Activated CD8-positive, alpha-beta memory T cell treated with anti-CD3 and anti-CD28 coated beads, Interleukin-2, amount 50 U/mL, for 24 hours (primary cell): ENCODE results near the gene TCF19.
"Not testable (repeated sequence)": the region's sequence is repeated elsewhere in the genome, so short reads cannot be mapped to it uniquely, and the experiment has no call there.

Experiments
- DNase-seq: peaks from one replicate; pipeline ENCODE4 v3.0.0-alpha.2; 2020; ENCODE audit errors: extremely low read depth

Gene TCF19

DNA sequence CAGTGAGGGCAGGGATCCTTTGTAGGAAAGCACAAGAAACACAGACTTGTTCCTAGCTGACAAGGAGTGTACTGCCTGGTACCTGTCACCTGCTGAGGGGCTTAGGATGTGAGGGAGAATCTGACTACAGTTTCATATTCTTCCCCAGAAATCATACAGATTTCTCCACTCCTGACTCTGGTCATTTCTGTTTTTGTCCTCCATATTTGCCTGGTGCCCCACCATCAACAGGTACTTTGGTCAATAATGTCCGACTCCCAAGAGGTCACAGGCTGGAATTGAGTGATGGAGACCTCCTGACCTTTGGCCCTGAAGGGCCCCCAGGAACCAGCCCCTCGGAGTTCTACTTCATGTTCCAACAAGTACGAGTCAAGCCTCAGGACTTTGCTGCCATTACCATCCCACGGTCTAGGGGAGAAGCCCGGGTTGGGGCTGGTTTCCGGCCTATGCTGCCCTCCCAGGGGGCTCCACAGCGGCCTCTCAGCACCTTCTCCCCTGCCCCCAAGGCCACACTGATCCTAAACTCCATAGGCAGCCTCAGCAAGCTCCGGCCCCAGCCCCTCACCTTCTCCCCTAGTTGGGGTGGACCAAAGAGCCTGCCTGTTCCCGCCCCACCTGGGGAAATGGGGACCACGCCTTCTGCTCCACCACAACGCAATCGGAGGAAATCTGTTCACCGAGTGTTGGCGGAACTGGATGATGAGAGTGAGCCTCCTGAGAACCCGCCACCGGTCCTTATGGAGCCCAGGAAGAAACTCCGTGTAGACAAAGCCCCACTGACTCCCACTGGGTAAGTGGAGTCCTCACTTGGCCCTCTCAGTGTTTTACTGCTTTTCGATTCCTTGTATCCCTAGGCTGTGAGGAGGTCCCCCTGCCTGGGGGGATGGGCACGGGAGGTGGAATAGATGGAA is 3.1 kb downstream of the TCF19 start:
- no peak for DNase-seq

DNA sequence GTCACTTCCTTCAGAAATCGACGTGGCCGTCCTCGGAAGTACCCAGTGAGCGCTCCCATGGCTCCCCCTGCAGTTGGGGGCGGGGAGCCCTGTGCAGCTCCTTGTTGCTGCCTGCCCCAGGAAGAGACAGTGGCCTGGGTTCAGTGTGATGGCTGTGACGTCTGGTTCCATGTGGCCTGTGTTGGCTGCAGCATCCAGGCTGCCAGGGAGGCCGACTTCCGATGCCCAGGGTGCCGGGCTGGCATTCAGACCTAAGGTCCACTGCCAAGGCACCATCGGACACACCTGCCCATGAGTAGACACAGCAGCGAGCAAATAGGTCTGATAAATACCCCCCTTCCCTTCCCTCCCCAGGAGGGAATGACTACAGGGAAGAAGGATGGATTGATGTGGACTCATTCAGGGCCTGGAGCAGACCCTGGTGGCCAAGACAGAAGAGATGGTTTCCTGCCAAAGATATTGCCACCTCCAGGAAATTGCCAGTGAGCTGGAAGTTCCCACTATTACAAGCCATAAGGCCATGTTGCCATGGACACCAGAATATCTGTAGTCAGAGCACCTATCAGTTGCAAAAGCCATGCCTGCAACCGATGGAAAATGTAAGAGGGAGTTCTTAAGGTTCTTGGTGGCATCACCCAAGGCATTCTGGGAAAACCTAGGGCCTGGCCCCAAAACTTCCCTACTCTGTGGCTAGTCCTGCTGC is 4.2 kb downstream of the TCF19 start:
- no peak for DNase-seq

DNA sequence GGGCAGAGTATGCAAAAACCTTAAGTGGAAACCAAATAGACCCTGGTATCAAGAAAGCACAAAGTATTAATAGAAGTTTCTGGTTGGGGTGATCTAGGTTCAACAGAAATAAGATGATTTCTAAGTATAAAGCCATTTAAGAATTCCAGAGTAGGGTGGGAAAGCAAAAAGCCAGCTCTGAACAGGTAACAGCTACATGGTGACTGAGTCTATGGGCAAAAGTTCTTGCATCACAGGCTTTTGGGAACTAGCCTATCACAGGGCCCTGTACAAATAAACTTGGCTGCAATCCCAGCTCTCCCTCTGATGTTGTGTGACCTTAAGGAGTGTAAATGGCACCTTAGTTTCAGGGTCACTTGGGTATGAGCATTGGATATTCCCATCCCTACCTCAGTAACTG is 5.5 kb downstream of the TCF19 start:
- no peak for DNase-seq

DNA sequence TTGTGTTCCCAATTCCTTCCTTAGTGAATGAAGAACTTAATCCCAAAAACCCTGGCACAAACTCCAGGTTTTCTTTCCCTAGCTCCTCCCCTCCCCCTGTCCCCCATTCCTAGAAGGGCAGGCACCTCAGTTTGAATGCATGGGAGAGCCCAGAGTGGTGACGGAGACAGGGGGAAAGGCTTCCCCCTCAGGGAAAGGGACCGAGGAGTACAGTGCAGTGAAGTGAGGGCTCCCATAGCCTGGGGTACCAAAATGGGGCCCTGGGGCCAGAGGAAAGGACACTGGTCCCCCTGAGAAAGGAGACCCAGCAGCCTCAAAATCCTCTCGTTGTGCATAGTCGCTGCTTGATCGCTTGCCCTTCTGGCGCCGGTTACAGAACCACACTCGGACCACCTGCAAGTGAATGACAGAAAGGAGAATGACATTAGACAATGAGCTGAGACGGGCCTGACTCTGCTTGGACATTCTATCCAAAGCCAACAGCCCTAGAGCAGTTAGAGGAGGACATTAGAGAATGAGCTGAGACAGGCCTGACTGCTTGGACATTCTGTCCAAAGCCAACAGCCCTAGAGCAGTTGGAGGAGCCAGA is 6.2 kb downstream of the TCF19 start:
- DNase-seq = not testable (repeated sequence)

DNA sequence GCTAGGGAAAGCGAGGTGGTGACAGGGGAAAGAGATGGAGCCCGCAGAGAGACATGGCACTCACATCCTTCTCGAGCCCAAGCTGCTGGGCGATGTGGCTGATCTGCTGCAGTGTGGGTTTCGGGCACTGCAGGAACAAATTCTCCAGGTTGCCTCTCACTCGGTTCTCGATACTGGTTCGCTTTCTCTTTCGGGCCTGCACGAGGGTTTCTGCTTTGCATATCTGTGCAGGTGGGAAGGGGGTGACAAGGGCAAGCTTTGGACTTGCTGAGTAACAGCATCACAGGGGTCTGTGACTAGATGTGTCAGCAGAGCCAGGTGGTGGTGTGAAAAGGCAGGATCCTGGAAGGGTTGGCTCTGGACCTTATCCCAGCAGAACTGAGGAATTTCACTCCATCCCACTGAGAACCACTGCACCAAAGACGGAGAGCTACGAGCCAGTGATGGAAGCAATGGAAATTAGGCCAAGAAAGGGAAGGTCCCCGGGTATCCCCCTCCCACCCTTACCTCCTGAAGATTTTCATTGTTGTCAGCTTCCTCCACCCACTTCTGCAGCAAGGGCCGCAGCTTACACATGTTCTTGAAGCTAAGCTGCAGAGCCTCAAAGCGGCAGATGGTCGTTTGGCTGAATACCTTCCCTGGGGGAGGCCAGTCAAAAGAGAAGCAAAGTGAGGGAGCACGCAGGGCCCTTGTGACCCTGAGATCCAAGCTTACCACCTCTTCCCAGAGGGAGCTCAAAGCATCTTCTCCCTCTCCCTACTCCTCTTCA is 6.9 kb downstream of the TCF19 start:
- not testable (repeated sequence) for DNase-seq

DNA sequence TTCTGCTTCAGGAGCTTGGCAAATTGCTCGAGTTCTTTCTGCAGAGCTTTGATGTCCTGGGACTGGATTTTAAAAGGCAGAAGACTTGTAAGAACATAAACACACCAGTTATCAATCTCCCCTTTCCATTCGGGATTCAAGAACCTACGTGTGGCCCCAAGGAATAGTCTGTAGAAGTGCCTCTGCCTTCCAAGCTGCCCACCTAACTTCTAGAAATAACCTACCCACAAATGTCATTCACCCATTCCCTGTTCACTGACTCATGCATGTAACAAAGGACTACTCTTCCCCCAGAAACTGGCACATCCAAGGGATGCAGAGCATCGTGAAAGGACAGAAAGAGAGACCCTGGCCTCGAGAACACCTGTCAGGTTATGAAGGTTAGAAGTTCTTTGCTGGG is 7.6 kb downstream of the TCF19 start:
- no peak for DNase-seq

DNA sequence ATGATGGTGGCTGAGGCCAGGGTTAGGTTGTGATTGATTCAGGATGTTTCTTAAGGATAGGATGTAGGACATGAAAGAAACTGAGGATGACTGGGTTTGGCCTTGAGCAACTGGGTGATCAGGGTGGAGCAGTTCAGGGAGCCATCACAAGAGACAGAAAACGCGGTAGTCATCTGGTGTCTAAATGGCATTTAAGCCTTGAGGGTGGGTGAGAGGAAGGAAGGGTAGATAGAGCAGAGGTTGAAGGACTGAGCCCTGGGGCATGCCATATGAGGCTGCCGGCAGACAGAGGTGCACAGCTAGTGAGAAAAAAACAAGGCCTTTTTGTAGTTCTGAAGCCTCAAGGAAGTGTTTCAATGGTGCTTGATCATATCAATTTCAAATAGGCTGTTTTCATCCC is 10.2 kb downstream of the TCF19 start:
- DNase-seq = no peak

DNA sequence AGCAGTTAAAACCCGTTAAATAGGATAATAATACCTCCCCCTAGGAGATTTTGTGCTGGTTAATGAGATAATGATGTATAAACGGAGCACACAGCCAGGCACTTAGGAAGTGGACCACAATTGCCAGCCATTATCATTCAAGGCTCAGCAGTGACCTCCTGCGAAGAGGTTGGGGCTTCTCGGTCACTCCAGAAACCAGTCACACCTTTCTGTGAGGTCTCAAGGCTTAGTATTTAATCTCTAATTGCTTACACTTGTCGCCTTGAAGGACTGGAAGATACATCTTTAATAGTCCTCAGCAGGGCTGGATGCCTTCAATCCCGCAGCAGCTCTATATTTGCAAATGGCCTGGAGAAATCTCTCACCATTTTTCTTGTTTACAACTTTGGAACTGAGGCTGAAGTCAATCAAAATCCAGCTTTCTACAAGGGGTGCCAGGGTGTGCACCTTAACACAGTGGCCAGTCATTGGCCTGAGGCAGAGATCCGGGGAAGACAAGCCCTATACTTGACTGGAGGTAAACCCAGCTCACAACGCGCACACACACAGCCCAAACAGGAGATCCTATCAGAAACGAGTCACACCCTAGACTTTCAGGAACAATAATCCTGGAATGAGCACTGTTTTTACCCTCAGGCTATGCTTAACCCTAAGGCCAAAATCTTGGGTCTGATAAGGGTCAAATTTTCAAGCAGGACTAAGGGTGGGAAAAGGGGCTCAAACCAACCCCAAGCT is 10.9 kb downstream of the TCF19 start:
- no peak for DNase-seq

DNA sequence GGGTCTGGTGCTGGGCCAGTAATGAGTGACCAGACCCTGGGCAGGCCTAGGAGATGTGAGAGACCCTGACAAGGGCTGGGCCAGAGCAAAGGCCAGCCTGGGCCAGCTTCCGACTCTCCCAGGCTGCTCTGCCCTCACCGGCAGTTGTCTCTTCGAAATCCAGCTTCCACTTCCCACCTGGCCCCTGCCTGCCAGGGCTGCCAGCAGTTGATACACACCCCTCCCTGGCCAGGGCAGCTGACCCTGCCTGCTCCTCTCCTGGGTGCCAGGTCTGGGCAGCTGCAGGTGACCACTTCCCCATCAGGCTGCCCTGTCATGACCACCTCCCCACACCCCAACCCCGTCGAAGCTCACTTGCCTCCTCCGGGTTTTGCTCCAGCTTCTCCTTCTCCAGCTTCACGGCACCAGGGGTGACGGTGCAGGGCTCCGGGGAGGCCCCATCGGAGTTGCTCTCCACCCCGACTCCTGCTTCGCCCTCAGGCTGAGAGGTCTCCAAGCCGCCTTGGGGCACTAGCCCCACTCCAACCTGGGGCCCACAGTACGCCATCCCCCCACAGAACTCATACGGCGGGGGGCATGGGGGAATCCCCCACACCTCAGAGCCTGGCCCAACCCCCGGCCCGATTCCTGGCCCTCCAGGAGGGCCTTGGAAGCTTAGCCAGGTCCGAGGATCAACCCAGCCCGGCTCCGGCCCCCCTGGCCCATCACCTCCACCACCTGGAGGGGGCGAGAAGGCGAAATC is 11.6 kb downstream of the TCF19 start:
- DNase-seq = not testable (repeated sequence)

DNA sequence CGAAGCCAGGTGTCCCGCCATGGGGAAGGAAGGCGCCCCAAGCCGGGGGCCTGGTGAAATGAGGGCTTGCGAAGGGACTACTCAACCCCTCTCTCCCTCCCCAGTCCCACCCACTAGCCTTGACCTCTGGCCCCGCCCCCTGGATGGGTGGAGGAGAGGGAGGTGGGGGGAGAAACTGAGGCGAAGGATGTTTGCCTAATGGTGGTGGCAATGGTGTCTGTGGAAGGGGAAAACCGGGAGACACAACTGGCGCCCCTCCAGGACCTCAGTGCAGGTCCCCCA is 12.2 kb downstream of the TCF19 start, which contains the start of gene POU5F1:
Gene POU5F1, minus strand, starts transcription at position 83 of the 282 bp plus-strand sequence. Its CDS starts 62 bp downstream, at position 21.
- DNase-seq = no peak

DNA sequence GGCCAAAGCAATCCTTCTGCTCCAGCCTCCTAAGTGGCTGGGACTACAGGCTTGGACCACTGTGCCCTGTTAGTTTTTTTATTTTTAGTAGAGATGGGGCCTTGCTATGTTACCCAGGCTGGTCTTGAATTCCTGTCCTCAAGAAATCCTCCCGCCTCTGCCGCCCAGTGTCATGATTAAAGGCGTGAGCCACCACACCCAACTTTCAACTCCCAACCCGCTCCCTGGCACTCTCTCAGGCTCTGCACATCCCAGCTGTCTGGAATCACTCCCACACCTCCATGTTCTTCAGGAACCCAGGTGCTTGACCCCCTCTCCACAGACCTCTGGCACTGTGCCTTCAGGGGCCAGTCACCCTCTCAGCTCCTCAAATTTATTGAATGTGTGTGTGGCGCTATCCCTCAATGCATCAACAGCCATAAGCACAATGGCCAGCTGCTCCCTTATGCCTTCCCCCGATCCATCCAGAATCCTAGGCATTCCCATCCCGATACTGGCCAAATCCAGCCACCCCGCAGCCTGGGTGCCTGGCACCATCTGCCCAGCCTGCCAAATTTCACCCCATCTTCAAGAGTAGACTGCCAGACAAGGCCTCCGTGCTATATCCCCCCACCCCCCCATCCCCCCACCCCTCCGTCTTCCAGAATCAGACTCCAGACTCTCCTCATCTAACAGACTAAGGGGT is 12.7 kb downstream of the TCF19 start:
- no peak for DNase-seq

DNA sequence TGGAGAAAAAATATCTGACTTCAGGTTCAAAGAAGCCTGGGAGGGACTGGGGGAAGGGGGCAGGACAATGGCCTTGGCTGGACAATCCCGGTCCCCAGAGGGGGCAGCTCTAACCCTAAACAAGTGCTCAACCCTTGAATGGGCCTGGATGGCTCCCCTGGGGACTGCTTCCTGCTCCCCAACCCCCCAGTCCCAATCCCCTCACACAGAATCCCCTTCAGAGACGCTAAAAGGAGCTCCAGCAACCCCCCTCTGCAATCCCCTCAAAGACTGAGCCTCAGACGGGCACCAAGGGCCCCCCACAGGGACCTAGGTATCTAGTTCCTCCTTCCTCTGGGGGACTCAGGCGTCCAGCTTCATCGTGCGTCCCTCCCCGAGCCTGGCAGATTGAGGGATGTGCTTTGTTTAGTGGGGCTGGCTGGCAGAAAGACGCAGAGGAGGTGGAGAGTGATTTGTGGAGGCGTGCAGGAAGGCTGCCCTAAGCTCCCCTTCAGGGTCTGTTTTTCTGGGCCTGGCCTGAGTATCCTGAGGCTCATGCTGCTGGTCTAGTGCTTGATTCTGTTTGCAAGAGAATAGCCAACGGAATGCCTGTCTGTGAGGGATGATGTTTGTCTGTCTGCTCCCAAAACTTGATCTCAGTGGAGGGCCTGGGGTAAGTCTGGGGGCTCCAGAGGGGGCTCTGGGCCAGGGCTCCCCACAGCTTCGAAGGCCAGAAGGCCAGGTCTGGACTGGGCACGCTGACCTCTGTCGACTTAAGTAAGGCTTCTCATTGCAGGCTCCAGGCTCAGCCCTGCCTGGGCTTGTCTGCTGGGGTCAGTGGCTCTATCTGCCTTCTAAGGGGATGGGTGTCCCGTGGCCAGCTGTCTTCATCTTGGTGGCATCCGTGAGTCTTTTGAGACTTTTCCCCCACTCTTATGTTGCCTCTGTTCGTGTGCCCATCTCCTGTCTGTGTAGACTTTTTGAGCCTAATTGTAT is 13.8 kb downstream of the TCF19 start:
- DNase-seq = no peak

DNA sequence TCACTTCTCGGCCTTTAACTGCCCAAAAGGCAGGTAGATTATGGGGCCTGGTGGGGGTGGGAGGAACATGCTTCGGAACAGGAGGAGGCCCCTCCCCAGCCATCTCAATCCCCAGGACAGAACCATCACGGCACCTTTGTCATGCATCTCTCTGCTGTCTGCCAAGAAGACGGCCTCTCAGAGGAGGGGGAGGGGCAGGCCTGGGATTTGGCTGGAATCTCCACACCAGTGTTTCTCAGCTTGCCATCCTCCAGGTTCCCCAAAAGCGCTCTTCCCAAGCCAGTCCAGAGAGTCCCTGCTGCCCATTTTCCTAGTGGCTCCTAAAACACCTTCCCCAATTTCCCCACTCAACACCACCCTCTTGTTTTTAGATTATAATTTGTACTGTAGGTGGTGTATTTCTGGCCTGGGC is 14.6 kb downstream of the TCF19 start:
- DNase-seq = no peak

DNA sequence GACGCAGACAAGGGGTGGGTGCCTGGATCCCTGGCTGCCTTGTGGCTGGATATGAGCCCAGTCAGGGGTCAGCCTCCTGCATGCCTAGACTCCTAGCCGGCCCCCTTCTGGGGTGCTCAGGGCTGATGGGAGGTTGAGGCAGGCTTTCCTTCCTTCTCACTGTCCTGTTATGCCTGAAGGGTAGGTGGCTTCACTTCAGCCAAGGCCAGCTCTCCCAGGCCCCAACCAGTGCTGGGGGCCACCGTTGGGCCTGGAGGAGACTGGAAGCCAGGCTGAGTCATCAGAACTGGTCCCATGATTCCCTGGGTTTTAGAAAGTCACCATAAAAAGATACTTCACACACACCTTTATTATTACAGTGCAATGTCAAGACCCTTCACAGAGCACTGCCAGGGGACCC is 15.0 kb downstream of the TCF19 start:
- no peak for DNase-seq

DNA sequence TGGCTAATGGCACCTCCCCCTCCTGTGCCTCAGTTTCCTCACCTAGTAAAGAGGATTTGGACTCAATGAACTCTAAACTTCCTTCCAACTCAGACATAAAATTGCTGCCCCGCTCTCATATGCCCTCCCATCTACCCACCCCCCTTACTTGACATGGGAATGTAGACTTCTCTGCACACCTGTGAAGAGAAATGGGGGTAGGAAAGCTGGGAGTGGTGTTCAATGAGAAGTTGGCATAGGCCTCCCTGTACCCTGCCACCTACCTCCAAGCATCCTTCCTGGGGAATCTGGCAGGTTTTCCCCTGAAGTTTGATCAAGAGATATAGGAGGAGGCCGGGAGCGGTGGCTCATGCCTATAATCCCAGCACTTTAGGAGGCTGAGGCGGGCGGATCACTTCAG is 16.0 kb downstream of the TCF19 start:
- DNase-seq = no peak

DNA sequence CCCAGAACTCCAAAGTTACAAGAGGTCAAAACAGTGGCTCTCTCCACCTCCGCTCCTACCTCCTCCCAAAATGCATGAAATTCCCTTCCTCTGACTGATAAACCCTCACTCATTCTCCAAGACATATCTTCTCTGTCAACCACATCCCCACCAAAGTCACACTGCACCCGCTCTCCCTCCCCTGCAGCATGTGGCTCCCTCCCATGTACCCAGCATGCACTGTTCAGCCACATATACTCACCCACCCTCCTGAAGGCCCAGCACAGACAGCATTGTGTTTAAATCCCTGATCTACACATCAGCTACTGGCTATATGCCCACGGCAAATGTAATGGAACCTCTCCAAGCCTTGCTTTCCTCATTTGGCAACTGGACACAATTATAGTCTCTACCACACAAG is 17.6 kb downstream of the TCF19 start:
- DNase-seq = no peak

DNA sequence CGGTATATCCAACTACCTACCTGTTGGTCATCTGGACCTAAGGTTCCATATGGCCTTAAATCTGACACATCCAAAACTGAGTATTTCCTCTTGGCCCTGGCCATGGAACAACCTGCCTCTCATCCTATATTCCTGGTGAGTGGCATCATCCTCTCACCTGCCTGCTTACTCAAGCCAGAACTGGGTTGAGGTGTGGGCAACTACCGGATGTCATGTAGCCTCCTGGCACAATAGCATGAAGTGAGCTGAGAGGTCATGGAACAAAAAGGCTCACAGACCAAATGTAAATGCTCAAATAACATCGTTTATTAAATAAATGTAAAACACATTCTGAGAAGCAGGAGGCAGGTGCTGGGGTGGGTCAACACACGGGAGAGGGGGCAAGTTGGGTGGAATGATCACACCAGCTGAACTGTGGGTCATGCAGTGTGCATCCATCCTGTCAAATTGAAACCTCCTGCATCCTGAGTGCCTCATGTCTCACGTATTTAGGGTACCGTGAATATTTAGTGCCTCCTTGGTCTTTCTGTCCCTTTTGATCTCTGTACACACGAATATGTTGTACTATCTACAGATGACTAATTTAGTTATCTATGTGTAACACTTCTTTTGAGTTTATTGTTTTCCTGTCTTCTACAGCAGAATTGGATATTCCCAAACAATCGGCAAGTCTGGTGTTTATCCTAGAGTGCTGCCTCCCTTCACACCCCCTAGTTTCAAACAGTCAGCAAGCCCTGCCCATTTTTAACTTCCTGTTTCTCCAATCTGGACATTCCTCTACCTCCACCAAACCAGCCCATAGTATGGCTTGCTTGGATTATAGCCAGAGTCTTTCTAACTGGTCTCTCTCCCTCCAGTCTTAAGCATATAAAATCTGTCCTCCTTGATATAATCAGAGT is 20.0 kb downstream of the TCF19 start:
- DNase-seq = no peak

DNA sequence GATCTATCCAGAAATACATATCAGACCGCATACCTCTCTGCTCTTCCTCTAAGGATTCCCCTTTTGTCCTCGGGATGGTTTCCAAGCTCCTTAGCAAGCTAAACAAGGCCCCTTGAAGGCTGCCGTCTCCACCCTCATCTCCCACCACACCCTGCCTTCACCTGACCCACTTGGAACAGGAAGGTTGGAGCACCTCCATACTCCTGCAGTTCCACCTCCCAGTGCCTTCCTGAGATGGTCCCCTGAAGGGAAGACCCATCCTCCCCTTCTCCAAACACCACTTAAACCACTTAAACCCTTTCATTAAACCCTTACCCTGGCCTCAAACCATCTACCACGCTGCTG is 20.6 kb downstream of the TCF19 start:
- no peak for DNase-seq
